Stimulated activated CD4-positive, alpha-beta T cell treated with anti-CD3 and anti-CD28 coated beads, Interleukin-1b, Interleukin-23, amount 100 ng/mL, for 4 hours (primary cell): ENCODE data around the gene SLC34A2.

Experiments
- DNase-seq, 2 donors: peaks; one replicate each; pipeline ENCODE4 v3.0.0-alpha.2; 2020; ENCODE audit warnings: low read depth in 2 of 2

The SLC34A2 gene

DNA sequence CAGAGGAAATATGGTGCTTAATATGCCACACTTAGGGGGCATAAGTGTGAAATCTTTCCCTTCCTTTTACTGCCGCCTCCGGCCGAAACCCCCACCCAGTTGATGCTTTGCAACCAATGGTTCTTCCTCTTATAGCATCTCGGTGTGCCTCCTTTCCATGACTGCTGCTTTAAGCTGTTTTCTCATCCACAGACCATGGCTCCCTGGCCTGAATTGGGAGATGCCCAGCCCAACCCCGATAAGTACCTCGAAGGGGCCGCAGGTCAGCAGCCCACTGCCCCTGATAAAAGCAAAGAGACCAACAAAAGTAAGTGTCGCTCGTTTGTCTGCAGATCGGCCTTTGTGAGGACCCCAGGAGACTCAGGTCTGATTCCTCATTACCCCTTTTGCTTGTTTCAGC is 6.7 kb downstream of the SLC34A2 start:
- no peak for DNase-seq

GRCh38 chr4:25663781-25664180 is 8.1 kb downstream of the SLC34A2 start:
- DNase-seq, result no peak

DNA sequence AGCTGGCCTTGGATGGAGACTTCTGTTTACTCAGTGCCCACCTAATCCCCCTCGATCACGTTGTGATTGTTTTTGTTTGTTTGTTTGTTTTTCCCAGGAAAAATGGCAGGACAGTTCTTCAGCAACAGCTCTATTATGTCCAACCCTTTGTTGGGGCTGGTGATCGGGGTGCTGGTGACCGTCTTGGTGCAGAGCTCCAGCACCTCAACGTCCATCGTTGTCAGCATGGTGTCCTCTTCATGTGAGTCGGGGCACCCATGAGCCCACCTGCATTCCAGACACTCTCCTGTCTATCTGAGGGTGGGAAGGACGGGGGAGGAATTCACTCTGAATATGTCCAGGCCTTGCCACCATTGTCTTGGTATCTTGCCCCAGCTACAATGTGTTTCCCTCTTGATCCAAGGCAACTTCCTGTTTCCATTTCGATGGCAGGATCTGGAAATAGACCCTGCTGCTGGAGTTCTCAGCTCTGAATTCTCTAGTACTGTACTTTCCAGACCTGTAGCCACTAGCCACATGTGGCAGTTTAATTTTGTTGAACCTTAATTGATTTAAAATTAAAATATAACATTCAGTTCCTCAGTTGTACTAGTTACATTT is 10.5 kb downstream of the SLC34A2 start:
- DNase-seq, result no peak

GRCh38 chr4:25667931-25668557 is 12.4 kb downstream of the SLC34A2 start:
- DNase-seq, result no peak

- no peak for DNase-seq
These were observed 15.3 kb downstream of the SLC34A2 start for GRCh38 chr4:25670991-25671390.

DNA sequence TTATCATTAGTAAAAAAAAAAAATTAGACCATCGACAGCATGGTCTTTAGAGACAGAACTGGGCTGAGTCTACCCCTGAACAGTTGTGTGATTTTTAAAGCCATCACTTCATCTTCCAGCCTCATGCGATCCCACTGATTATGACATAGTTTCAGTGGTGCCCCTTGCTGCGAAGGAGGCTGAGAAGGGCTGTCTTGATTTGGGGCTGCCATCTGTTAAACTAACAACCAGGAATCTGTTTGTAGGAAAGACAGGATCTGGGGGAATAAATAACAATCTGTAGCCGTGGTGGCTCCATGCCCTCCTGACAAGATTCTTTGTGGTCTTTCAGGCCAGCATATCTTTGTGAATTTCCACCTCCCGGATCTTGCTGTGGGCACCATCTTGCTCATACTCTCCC is 17.1 kb downstream of the SLC34A2 start:
- no peak for DNase-seq

- DNase-seq, result no peak
These were observed 18.7 kb downstream of the SLC34A2 start for GRCh38 chr4:25674386-25674785.

DNA sequence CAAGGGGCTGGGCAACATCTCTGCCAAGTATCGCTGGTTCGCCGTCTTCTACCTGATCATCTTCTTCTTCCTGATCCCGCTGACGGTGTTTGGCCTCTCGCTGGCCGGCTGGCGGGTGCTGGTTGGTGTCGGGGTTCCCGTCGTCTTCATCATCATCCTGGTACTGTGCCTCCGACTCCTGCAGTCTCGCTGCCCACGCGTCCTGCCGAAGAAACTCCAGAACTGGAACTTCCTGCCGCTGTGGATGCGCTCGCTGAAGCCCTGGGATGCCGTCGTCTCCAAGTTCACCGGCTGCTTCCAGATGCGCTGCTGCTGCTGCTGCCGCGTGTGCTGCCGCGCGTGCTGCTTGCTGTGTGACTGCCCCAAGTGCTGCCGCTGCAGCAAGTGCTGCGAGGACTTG is 20.6 kb downstream of the SLC34A2 start:
- DNase-seq, result no peak

- no peak for DNase-seq
These were observed 21.5 kb downstream of the SLC34A2 start for GRCh38 chr4:25677157-25677556.

DNA sequence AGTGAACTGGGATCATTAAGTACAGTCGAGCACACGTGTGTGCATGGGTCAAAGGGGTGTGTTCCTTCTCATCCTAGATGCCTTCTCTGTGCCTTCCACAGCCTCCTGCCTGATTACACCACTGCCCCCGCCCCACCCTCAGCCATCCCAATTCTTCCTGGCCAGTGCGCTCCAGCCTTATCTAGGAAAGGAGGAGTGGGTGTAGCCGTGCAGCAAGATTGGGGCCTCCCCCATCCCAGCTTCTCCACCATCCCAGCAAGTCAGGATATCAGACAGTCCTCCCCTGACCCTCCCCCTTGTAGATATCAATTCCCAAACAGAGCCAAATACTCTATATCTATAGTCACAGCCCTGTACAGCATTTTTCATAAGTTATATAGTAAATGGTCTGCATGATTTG is 22.3 kb downstream of the SLC34A2 start:
- no peak for DNase-seq

DNA sequence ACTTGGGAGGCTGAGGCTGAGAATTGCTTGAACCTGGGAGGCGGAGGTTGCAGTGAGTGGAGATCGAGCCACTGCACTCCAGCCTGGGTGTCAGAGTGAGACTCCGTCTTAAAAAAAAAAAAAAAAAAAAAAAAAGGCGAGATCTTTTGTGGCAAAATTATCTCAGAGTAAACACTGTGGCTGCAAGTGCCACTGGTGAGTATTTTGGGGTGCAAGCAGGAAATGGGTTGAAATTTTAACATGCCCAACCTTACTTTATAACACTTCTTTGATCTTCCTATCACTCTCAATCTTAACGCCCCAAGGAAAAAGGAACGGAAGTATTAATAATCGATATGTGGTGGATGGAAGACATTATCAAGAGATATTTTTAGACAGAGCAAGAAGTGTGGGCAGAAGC is 32.1 kb downstream of the SLC34A2 start:
- DNase-seq, result no peak

- no peak for DNase-seq
These were observed 38.8 kb downstream of the SLC34A2 start for GRCh38 chr4:25694466-25694865.

DNA sequence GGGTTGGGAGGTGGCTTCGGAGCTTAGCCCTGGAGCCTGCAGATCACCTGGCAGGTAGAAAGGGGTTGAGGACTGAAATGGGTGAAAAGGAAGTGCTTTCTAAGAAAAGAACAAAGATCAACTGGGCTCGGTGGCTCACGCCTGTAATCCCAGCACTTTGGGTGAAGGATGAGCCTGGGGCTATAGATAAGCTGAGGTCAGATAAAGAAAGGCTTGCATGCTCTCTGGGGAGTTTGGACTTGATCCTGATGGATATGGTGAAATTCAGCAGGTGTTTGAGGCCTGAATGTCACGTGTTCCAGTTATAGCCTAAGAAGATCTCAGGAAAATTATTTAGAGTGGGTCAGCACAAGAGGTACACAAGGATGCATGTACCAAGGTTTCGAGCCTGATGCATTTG is 40.8 kb downstream of the SLC34A2 start:
- no peak for DNase-seq

DNA sequence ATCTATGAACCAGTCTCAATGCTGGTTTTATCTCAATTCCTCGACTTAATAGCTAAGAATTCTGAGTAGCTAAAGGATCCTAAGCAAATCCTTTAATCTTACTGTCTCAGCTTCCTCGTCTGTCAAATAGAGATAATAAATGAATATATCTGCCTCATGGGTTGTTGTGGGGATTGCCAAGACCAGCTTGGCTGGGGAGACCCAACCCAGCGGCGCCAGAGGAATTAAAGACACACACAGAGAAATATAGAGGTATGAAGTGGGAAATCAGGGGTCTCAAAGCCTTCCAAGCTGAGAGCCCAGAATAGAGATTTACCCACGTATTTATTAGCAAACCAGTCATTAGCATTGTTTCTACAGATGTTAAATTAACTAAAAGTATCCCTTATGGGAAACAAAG is 41.9 kb downstream of the SLC34A2 start:
- DNase-seq, result no peak

- no peak for DNase-seq
These were observed 45.0 kb downstream of the SLC34A2 start for GRCh38 chr4:25700661-25701060.

- no peak for DNase-seq
These were observed 47.2 kb downstream of the SLC34A2 start for GRCh38 chr4:25702848-25703247.

- no peak for DNase-seq
These were observed 48.2 kb downstream of the SLC34A2 start for GRCh38 chr4:25703731-25704388.

- no peak for DNase-seq
These were observed 48.9 kb downstream of the SLC34A2 start for GRCh38 chr4:25704516-25704915.

DNA sequence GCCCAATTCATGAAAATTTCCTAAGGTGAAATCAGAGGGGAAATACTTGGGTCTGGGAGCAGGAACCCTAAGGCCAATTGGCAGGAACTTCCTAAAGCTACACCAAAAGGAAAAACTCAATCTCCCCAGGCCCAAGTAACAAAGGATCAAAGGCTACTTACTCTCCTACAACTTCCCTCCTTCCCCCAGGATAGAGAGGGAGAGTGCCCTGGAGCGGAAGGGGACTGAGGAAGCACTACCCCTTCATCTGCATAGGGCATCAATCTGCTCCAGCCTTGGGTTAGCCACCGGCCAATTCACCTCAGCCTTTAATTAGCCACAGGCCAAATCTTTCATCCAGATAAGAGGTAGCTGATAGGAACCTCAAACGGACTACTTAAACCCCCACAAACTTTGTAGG is 55.0 kb downstream of the SLC34A2 start:
- DNase-seq, result no peak

DNA sequence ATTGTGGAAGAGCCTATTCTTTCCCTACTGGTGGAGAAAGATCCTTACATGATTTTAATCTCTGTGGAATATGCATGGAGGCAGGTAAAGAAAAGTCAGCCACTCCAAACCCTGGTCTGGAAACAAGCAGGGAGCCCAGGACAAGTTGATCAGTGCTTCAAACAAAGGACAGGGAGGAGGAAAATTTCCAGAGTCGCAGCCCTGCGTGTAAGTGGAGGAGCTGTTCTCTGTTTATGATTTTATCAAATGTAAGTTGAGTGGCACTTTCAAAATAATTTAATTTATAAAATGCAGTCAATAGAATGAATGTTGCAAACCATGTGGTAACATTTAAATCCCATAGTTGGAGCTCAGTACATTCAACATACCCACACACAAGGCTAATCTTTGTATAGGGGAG is 57.0 kb downstream of the SLC34A2 start:
- DNase-seq, result no peak

- DNase-seq, result no peak
These were observed 58.2 kb downstream of the SLC34A2 start for GRCh38 chr4:25713812-25714211.

- DNase-seq, result no peak
These were observed 67.3 kb downstream of the SLC34A2 start for GRCh38 chr4:25722964-25723363.

GRCh38 chr4:25723409-25723808 is 67.8 kb downstream of the SLC34A2 start:
- DNase-seq, result no peak

- DNase-seq, result no peak
These were observed 70.2 kb downstream of the SLC34A2 start for GRCh38 chr4:25725870-25726269.
